ENCODE results near the gene PGRMC2.

DNA sequence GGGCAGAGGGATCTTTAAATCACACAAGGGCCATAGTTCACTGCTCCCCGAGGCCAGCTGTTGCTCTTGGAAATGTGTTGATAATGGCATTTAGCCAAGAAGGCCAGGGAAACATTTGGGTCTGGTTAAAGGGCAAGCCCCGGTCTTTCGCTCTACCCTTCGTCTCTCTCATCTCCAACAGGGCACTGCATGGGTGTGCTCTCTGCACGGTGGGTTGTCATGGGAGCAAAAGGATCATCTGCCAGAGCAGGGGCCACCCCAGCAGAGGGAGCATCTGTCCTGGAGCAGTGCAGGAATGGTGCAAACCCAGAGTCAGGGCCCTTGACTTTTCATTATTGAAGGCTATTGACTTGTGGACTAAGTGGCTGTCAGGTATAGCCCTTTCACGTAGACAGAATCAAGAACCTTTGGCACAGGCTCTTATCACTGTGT lies 22.7 kb upstream of the PGRMC2 start:
- TF ChIP-seq, protein P1, sequence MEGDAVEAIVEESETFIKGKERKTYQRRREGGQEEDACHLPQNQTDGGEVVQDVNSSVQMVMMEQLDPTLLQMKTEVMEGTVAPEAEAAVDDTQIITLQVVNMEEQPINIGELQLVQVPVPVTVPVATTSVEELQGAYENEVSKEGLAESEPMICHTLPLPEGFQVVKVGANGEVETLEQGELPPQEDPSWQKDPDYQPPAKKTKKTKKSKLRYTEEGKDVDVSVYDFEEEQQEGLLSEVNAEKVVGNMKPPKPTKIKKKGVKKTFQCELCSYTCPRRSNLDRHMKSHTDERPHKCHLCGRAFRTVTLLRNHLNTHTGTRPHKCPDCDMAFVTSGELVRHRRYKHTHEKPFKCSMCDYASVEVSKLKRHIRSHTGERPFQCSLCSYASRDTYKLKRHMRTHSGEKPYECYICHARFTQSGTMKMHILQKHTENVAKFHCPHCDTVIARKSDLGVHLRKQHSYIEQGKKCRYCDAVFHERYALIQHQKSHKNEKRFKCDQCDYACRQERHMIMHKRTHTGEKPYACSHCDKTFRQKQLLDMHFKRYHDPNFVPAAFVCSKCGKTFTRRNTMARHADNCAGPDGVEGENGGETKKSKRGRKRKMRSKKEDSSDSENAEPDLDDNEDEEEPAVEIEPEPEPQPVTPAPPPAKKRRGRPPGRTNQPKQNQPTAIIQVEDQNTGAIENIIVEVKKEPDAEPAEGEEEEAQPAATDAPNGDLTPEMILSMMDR (IDR thresholded peaks at IDR 0.05), result no peak
- no peak for TF ChIP-seq POLR2A (IDR thresholded peaks at IDR 0.05)
